Stimulated activated CD8-positive, alpha-beta memory T cell treated with anti-CD3 and anti-CD28 coated beads, Interleukin-2, amount 100 ng/mL, for 1 hour (primary cell): Measurements from ENCODE around the gene THAP5.

Source experiments
- DNase-seq, 2 donors: peaks; one replicate each; pipeline ENCODE4 v3.0.0-alpha.2; 2020; ENCODE audit warnings: low read depth in 2 of 2

Gene THAP5, protein sequence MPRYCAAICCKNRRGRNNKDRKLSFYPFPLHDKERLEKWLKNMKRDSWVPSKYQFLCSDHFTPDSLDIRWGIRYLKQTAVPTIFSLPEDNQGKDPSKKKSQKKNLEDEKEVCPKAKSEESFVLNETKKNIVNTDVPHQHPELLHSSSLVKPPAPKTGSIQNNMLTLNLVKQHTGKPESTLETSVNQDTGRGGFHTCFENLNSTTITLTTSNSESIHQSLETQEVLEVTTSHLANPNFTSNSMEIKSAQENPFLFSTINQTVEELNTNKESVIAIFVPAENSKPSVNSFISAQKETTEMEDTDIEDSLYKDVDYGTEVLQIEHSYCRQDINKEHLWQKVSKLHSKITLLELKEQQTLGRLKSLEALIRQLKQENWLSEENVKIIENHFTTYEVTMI

DNA sequence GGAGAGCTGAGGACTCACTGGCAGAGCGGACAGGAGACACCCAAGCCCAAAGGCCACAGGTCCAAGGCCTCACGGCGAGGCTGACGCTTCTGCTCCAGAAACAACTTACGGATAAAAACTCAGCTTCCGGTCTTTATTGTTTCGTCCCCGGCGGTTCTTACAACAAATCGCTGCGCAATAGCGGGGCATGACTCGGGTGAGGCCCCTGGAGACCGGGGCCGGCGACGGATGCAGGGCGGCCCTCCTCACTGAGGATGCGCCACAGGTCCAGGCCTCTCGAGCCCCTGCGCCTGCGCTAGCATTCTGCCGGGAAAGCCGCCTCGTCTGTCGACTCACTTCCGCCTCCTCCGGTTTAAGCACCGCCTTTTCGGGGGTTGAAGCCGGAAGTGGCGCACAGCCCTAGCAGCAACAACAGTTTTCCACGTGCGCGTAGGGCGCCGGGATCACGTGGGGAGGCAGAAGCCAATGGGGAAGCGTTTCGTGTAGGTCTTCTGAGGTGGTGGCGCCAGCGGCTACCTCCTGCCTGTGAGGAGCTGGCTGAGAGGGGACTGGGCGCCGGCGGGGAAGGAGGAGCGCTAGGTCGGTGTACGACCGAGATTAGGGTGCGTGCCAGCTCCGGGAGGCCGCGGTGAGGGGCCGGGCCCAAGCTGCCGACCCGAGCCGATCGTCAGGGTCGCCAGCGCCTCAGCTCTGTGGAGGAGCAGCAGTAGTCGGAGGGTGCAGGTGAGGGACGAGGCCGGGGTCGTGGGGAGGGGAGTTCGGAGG lies at the start of gene THAP5, which contains the start of gene DNAJB9:
Gene THAP5 (minus strand): TSS at position 326 of the 765 bp plus-strand sequence. CDS start 137 bp downstream, at position 189.
Gene DNAJB9 (plus strand): TSS at position 494 of the 765 bp plus-strand sequence. CDS start 1,853 bp downstream, outside the sequence.
- DNase-seq = peak; percentile 98

DNA sequence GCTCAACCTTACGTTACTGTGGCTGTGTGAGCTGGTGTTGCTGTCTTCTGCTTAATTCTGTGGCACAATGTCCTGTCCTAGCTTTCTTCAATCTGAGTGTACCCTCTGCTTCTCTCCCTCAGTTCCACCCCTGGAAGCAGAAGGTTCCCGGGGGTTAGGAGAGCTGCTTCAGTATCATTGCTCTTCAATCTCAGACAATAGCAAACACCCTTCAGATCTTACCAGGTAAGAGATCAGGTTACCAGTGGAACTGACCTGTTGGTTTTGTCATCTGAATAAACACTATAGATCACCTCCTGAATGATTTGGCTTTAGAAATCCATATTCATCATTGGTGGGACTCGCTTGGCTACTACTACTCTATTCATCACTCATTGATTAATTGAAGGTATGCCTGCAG lies 48.5 kb upstream of the THAP5 start:
- no peak for DNase-seq

DNA sequence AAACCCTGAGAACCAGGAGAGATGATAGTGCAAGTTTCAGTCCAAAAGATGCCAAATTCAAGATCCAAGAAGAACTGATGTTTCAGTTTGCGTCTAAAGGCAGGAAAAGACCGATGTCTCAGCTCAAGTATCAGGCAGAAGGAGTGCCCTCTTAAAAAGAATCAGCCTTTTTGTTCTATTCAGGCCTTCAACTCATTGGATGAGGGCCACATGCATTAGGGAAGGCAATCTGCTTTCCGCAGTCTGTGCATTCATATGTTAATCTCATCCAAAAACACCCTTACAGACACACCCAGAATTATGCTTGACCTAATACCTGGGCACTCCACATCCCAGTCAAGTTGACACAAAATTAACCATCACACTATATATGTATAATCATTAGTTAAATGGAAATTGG lies 45.4 kb upstream of the THAP5 start:
- no peak for DNase-seq

DNA sequence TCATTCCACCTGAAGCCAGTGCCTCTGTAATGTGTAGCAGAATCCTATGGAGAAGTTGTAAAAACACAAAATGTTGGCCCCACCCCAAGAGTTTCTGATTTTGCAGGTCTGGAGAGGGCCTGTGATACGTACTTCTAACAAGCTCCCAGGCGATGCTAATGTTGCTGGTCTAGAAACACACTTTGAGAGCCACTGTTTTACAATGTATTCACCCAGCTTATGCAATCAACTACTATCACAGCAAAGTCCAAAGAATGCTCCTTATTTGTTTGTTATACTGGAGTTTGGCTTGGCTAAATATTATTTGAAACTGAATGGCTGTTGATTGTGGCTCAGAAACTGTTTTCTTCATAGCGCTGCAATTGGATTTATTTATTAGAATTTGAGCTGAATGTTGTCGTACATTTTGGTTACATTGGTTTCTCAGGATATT lies 44.5 kb upstream of the THAP5 start:
- no peak for DNase-seq

DNA sequence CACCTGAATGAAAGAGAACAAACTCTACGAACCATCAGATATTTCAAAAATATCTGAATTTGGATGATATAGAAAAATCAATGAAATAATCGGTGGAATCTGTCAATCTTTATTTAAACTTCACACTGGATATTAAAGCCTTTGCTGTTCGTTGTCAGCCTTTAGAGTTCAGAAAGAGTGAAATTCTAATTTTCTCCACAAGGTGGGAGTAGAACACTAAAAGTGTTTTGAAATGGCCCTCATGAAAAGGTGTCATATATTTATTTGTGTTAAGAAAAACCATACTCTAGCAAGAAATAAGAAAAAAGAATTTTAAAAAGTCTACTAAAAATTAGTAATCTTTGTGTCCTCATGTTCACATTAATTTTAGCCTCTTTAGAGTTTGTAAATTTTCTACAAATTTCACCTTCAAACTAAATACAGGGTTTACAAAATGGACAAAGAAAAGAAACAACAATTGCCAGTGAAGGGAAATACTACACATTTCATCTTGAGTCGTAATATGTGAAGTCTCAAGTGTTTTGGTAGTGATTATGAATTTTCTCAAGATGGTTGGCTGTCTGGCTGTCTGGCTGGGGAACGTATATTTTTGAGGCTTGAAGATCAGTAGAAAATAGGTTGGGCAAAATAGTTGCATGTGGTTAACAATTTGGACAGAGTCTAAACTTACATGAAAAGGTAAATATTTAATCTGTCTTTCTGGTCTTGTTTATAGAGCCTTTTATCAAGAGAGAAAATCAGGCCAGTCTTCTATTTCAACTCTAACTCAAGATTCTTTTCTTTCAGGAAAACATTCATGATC lies 43.8 kb upstream of the THAP5 start:
- DNase-seq = no peak

DNA sequence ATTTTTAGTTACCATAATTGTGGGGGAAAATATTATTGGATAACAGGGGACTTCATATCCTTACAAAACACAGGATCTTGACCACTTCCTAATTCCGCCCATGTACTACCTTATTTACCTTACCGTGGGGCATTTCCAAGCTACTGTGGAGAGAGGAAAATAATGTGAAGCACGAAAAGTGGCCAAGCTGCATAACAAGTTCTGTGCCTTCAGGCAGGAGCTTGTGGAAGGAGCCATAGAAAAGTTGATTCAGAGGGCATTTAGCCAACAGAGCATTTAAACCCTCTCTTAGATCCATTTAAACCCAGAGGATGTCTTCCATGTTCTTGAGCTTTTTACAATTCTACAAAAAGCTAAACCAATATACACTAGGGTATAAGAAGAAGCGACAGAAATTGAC lies 41.8 kb upstream of the THAP5 start:
- DNase-seq = no peak

DNA sequence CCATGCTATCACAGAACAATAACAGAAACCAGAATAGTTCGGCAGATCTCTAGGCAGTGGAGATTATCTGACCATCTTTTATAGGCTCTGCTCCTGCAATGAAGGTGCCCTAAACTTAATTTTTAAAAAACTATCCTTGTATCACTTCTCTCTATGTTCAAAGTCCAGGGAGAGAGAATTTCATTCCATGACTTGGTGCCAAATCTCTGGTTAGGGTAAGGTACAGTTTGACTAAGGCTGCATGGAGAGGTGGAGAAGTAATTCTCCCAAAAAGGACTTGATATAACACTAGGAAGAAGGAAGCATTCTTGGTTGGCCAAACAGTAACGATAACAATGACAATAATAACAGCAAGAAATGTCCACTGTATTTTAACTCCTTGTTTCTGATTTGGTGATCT lies 40.1 kb upstream of the THAP5 start:
- DNase-seq = no peak

DNA sequence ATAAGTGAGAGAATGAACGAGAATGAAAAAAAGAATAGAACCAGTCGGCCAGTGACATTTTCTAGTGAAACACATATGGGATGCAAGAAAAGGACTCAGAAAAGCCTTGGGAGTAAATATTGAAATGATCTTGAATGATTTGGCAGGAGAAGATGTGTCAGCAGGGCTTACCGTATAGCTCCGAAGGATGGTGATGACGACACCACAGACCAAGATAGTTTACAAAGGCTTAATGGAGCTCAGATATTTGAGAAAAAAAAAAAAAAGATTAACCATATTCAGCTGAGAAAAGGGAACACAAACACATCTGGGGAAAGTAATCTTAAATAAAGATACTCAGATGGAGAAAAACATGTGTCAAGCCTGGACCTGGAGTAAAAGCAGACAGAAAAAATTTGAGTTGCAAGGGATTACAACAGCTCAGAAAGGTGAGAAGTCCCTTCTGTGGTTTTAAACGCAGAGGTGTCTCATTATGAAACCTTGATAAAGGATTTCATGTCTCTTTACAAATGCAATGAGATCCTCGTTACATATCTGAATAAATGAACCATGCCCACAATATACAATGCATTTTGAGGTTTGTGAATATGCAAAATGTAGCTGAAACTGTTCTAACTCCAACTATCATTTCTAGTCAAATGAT lies 36.2 kb upstream of the THAP5 start:
- DNase-seq = no peak

DNA sequence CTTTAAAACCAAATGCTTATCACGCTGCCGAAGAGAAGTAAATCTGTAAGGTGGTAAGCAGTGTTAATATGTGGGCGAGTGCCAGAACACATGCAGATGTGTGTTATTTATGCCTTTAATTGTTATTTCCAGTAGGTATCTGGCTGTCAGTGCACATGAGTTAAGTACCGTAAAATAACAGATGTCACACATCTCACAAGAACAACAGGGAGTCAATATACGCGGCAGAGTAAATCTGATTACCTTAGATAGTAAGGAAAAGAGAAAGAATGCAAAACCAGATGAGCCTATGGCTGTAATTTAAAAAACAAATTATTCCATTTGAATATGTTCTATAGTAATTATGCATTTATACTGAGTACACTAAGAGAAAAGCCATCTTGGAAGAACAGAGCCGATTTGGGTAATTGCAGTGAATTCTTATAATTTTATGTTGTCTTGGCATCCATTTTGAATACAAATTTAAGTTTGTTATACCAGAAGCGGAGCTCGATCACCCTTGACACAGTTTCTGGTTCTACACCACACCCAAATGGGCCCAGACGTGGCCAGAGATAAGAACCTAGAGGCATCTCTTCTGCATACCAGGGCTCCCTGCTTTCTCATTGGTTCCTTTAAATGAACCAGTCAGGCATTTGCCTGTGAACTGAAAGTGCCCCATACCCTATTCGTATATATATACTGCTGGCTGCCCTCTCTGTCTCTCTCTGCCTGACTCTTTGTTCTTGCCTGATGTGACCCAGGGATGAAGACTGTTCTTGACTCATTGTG lies 35.0 kb upstream of the THAP5 start:
- DNase-seq = no peak

DNA sequence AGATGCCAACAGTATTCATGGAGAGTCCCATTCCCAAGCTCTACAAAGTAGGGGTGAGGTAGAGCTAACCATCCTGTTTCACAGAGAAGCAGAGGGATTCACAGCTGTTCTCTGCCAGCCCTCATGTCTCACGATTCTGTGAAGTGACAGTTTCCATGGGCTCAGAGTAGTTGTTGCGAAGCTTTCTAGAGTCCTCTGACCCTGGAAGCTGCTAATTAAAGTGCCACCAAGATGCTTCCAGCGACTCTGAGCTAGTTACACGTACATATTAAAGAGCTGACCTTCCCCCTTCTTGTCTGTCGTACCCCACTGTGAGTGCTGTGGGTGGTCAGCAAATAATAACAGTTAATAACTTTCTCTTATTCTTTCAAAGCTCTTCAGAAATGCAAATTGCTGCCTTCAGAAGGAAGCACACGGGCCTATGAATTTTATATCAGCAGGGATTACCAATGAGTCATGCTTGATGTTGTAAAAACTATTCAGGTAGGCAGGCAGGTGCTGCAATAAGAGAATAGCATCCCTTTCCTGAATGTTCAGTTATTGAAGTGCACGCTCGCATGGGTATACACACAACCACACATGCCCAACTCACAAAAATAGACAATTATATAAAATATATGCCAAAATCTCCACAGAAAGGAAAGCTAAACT lies 34.3 kb upstream of the THAP5 start:
- no peak for DNase-seq

DNA sequence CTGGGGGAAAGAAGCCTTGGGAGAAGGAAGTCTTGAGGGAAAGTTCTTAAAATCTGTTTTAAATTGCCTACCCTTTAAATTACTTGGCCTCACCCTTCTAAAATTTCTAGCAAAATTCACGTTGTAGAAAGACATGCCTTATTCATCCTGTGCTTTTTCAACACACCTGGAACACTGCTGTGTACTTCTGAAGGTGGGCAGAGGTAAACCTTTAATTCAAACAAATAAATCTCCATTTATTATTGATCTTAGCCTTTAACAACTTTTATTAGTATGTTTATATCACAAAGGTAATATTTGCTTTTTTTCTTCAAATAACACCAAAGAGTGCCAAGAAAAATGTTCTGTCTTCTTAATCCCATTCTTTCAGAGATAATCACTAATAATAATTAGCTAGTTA lies 30.9 kb upstream of the THAP5 start:
- DNase-seq = no peak

DNA sequence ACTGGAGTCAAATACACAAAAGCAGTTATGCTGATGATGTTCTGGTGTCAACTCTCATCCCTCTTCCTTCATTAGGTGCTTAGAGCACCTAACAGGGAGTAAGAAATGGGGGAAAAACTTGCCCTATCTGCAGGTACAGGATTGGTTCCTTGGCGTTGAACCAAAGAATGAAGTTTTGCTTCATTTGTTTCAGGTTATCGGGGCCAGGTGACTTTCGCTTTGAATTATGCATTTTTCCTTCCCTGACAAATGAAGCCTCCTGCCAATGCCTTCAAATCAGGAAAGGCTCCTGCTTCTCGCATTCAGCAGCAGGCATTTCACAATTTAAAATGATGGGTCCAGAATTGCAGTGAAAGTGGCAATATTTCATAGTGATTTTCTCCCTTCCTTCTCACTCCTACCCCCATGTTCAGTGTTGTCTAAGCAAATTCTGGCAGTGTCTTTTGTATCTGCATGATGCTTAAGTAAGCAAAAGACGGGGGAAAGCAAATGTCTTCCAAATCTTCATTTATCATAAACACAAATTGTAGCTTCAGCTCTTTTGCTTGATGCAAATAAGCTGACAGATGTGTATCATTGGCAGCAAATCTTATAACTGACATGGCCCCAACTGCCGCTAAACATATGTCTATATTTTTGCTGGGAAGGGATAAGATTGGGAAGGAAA lies 29.5 kb upstream of the THAP5 start:
- no peak for DNase-seq

DNA sequence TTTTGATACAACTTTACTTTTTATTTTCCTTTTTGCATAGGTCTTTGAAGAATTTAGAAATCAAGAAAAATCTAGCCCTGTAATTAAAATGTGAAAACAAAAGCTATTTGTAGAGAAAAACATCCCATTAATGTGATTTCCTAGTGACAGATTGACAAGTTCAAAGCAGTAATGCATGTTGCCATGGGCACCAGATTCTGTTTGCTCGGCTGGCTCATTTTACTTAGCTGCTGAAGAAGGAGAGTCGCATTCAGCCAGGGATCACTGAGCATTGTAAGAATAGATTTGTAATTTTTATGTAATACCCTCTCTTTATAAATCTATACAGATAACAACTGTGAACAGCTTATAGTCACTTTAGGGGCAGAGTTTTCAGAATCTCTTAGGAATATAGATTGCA lies 28.6 kb upstream of the THAP5 start:
- DNase-seq = no peak

DNA sequence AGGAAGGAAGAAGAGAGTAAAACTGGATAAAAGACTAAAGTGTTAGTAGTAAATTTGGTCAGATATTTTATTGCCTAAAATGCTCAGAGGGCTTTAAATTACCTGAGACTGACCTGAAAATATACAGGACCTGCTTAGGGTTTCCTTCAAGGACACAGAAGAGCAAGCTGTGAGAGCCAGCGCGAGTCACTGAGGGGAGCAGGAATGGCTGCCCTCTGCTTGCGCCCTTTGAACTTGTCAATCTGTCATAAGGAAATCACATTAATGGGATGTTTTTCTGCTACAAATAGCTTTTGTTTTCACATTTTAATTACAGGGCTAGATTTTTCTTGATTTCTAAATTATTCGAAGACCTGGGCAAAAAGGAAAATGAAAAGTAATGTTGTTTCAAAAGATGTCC lies 27.1 kb upstream of the THAP5 start:
- DNase-seq = no peak

DNA sequence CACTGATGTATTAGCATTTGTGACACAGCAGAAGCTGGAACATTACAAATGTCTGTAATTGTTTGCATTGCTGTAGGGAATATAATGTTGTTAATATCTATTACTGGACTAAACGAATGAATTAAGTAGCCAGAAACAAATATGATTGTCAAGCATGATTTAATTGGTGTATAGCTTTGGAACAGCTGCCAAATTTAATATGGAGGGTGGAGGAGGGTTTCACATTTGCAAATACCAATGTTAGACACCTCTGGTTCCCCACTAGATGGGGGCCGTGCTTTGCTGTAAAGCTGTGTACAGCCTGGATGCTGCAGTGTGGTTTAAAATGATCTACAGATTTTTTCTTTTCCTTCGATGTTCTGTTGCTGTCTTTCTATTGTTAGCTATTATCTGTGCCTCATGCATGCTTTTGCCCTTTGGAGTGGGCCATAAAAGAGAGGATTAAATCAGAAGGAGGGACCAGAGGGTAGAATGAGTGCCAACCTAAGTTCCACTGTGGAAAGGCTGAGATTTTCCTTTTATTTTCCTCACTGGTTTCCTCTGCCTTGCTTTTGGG lies 23.2 kb upstream of the THAP5 start:
- DNase-seq = no peak

DNA sequence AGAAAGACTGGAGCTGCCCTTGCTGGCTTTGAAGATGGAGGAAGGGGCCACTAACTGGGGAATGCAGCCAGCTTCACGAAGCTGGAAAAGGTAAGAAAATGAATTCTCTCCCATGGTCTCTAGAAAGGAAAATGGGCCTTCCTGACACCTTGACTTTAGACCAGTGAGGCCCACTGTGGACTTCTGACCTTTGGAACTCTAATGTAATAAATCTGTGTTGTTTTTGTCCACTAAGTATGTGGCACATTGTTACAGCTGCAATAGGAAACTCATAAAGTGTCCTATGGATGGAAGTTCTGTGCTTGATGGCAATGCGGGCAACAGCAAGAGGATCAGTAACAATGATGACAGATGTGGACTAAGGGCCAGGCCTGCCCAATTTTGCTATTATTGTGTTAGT lies 21.1 kb upstream of the THAP5 start:
- DNase-seq = no peak

DNA sequence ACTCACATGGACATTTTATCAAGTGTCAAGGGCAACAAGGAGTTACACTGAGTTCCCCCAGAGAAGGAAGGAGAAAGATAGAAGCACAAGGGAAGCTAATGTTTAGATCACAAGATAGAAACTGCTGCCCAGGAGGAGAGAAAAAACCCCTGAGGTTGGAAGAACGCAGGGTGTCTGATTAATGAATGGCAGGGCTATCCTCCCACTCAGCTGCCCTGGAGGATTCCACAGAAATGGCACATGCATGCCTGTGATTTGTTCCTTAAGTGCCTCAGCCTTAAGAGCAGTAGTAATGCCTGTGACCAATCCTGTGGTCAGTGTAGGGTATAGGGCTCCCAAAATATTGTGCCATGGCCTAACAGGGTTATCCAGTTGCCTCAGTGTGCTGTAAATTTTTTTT lies 20.4 kb upstream of the THAP5 start:
- DNase-seq = no peak

DNA sequence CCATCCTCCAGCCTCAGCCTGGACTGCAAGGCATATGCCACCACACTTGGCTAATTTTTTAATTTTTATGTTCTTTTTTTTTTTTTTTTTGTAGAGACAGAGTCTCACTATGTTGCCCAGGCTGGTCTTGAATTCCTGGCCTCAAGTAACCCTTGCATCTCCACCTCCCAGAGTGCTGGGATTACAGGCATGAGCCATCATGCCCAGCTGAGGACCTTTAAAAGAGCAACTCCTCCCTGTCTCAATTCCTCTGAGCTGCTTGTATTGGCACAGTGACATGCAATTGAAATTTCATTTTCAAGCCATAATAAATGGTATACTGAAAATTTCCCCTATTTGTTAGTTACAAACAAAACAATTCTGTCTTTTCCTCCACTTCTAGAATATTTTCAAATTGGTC lies 19.7 kb upstream of the THAP5 start:
- no peak for DNase-seq

DNA sequence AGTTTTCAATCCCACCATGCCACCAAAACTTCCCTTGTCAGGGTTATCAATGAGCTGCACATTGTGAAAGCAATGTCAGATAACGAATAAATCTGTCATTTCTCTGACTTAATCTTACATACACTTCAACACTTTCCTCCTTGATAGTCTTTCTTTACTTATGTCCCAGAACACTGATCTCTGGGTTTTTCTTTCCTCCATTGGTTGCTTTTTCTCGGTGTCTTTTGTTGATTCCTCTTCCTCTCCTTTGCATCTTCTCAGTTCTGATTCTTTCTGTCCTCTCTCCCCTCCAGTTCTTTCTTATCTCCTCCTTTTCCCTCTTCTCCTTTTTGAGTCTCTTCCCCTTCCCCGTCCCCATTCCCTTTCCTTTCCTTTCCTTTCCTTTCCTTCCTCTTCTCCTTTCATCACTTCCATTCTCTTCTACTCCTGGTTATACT lies 16.8 kb upstream of the THAP5 start:
- no peak for DNase-seq

DNA sequence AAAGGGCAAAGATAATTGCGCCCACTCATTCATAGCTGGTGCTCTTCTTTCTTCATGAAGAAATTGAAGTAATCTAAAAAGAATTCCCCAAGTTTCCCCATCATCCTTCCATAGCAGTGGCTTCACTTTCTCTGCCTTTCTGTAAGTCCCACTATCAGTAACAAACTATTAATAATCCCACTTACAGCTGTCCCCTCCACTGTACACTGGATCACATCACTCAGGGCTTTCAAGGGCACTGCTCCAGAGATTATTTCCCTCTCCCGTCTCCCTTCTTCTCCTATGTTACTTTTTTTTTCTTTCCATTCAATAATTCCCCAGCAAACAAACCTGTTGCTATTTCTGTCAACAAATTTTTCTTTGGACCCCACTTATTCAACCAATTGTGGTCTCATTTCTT lies 16.3 kb upstream of the THAP5 start:
- DNase-seq = no peak
